HL-60 (cell line): Measurements from ENCODE around the gene MYBPHL.

ENCODE experiments used
- CTCF ChIP-seq: IDR thresholded peaks from one replicate; pipeline ENCODE4 v1.5.1; 2011; ENCODE audit warnings: low read length, control low read depth, inconsistent platforms; ENCODE audit not compliant: insufficient read depth
- GABPA ChIP-seq: IDR thresholded peaks from 2 replicates; pipeline ENCODE4 v1.6.1; 2012; ENCODE audit warnings: low read depth
- POLR2AphosphoS5 ChIP-seq: IDR thresholded peaks from 2 replicates; pipeline ENCODE4 v1.6.1; 2012; ENCODE audit warnings: low read depth
- REST ChIP-seq: IDR thresholded peaks from 2 replicates; pipeline ENCODE4 v1.6.1; 2012; ENCODE audit warnings: low read depth; ENCODE audit not compliant: insufficient replicate concordance
- SPI1 ChIP-seq: IDR thresholded peaks from 2 replicates; pipeline ENCODE4 v1.6.1; 2012; ENCODE audit warnings: low read depth, mild to moderate bottlenecking, borderline replicate concordance

GRCh38 chr1:109292364-109292763, 14.4 kb downstream of the MYBPHL start:
- TF ChIP-seq CTCF (no peak), GABPA (no peak), POLR2AphosphoS5 (no peak), REST (no peak), SPI1 (no peak)
